ENCODE data around the gene NCS1.

NCS1 gene

GRCh38 chr9:130213911-130214761 is 41.9 kb downstream of the NCS1 start:
- no peak for DNase-seq (ENCODE audit: low read depth)

GRCh38 chr9:130214776-130215340 is 42.7 kb downstream of the NCS1 start:
- DNase-seq (ENCODE audit: low read depth): no peak

GRCh38 chr9:130215341-130216119 is 43.3 kb downstream of the NCS1 start:
- no peak for DNase-seq (ENCODE audit: low read depth)

- no peak for DNase-seq (ENCODE audit: low read depth)
Observed at GRCh38 chr9:130217838-130218237, 45.6 kb downstream of the NCS1 start.

- no peak for DNase-seq (ENCODE audit: low read depth)
Observed at GRCh38 chr9:130219661-130220096, 47.5 kb downstream of the NCS1 start.

GRCh38 chr9:130220352-130220751 is 48.1 kb downstream of the NCS1 start:
- no peak for DNase-seq (ENCODE audit: low read depth)

- DNase-seq (ENCODE audit: low read depth): no peak
Observed at GRCh38 chr9:130222833-130223232, 50.6 kb downstream of the NCS1 start.

- no peak for DNase-seq (ENCODE audit: low read depth)
Observed at GRCh38 chr9:130225071-130225470, 52.9 kb downstream of the NCS1 start.

- DNase-seq (ENCODE audit: low read depth): no peak
Observed at GRCh38 chr9:130225586-130225985, 53.4 kb downstream of the NCS1 start.

GRCh38 chr9:130226112-130226511 is 53.9 kb downstream of the NCS1 start:
- no peak for DNase-seq (ENCODE audit: low read depth)

- no peak for DNase-seq (ENCODE audit: low read depth)
Observed at GRCh38 chr9:130227833-130228232, 55.6 kb downstream of the NCS1 start.

- DNase-seq (ENCODE audit: low read depth): no peak
Observed at GRCh38 chr9:130229759-130230158, 57.6 kb downstream of the NCS1 start.

GRCh38 chr9:130230631-130231030 is 58.4 kb downstream of the NCS1 start:
- no peak for DNase-seq (ENCODE audit: low read depth)

- DNase-seq (ENCODE audit: low read depth): no peak
Observed at GRCh38 chr9:130232899-130233586, 60.8 kb downstream of the NCS1 start.

- no peak for DNase-seq (ENCODE audit: low read depth)
Observed at GRCh38 chr9:130233587-130233945, 61.4 kb downstream of the NCS1 start.

- DNase-seq (ENCODE audit: low read depth): no peak
Observed at GRCh38 chr9:130234340-130235260, 62.4 kb downstream of the NCS1 start.

- peak; percentile 61 for DNase-seq (ENCODE audit: low read depth)
Observed at GRCh38 chr9:130235558-130236435, 63.6 kb downstream of the NCS1 start.

- DNase-seq (ENCODE audit: low read depth): no peak
Observed at GRCh38 chr9:130236436-130236985, 64.3 kb downstream of the NCS1 start.

GRCh38 chr9:130237076-130237475 is 64.9 kb downstream of the NCS1 start:
- DNase-seq (ENCODE audit: low read depth): no peak
